ENCODE results near the gene RBM45. TPM values are rescaled to one million over a fixed set of nuclear protein-coding genes. Genes with fewer than 3 reads are reported as not detected.
"Not testable (repeated sequence)": the region's sequence is repeated elsewhere in the genome, so short reads cannot be mapped to it uniquely, and the experiment has no call there.

Gene RBM45
- polyA plus RNA-seq, 4 donors = 17.3 to 22.4 (median 21.5) TPM

DNA sequence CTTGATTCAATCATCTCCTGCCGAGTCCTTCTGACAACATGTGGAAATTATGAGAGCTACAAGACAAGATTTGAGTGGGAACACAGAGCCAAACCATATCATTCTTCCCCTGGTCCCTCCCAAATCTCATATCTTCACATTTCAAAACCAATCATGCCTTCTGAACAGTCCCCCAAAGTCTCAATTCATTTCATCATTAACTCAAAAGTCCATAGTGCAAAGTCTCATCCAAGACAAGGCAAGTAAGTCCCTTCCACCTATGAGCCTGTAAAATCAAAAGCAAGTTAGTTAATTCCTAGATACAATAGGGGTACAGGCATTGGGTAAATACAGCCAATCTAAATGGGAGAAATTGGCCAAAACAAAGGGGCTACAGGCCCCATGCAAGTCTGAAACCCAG is 41.6 kb downstream of the RBM45 start:
- DNase-seq (ENCODE audit: low read depth in 4 of 4, low spot score in 3 of 4) = not testable (repeated sequence)

DNA sequence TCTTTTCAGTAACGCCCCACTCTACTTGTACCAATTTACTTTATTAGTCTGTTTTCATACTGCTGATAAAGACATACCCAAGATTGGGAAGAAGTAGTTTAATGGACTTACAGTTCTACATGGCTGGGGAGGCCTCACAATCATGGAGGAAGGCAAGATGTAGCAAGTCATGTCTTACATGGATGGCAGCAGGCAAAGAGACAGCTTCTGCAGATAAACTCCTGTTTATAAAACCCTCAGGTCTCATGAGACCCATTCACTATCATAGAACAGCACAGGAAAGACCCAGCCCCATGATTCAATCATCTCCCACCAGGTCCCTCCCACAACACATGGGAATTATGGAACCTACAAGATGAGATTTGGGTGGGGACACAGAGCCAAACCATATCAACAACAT is 43.3 kb downstream of the RBM45 start:
- DNase-seq (ENCODE audit: low read depth in 4 of 4, low spot score in 3 of 4) = no peak

DNA sequence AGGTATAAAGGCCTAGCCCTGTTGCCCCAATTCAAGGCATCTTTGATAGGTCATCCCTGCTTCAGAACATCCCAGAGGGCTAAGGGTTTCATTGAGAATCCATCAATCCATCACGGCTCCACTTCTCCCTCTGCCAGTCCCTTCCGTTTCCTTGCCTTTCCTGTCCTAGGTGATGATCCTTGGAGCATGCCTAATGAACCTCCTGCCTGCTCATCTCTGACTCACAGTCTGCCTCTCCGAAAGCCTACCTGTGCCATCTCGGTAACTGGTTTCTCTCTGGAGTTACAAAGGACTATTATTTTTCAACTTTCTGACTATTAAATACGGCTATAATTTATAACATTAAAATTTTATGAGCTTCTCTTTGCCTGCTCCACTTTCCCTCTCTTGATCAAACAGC is 45.3 kb downstream of the RBM45 start:
- DNase-seq (ENCODE audit: low read depth in 4 of 4, low spot score in 3 of 4) = no peak

DNA sequence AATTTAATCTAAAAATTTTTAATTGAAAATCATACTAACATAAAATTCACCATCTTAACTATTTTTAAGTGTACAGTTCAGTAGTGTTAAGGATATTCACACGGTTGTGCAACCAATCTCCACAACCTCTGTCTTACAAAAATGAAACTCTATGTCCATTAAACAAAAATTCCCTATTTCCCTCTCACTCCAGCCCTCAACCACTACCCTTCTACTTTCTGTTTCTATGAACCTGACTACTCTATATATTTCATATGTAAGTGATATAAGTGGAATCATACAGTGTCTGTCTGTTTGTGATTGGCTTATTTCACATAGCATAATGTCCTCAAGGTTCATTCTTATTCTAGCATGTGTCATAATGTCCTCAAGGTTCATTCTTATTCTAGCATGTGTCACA is 47.7 kb downstream of the RBM45 start:
- DNase-seq (ENCODE audit: low read depth in 4 of 4, low spot score in 3 of 4) = no peak

DNA sequence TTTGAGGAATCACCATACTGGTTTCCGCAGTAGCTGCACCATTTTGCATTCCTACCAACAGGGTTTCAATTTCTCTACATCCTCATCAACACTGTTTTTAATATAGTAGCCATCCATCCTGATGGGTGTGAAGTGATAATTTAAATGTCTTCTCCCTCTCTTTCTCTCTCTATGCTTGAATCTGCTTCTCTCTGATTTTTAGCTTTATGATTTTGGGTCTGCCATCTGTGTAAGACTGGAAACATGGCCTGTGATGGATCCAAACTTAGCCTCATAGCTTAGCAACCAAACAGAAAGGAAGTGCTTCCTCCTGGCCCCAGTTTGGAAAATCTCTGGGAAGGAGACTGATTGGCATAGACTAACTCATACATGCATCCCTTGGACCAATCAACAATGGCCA is 48.4 kb downstream of the RBM45 start:
- no peak for DNase-seq (ENCODE audit: low read depth in 4 of 4, low spot score in 3 of 4)

DNA sequence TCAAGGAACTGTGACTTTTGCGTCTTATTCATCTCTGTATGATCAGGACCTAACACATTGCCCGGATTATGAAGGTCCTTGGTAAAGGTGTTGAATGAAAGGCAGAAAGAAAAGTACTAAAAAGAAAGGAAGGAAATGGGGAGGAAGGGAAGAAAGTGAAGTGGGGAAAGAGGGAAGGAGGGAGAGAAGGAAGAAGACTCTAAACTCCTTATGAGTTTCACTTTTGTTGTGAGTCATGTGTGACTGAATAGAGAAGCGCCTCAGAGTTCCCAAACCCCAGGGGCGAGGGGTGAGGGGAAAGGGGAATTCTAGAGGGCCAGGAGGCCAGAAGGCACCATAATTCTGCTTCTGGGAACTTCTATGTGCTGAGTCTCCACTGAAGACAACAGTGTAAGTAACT is 51.2 kb downstream of the RBM45 start:
- DNase-seq (ENCODE audit: low read depth in 4 of 4, low spot score in 3 of 4) = no peak

DNA sequence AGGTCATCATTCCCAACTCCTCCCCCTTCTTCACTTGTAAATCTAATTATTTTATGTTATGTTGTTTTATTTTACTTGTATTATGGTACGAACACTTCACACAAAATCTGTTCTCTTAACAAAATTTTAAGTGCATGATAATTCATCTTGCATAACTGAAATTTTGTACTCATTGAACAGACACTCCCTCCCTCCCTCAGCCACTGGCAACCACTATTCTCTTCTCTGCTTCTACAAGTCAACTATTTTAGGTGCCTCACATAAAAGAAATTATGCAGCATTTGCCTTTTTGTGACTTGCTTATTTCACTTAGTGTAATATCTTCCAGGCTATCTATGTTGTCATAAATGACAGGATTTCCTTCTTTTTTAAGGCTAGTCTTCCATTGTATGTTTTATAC is 51.7 kb downstream of the RBM45 start:
- no peak for DNase-seq (ENCODE audit: low read depth in 4 of 4, low spot score in 3 of 4)

DNA sequence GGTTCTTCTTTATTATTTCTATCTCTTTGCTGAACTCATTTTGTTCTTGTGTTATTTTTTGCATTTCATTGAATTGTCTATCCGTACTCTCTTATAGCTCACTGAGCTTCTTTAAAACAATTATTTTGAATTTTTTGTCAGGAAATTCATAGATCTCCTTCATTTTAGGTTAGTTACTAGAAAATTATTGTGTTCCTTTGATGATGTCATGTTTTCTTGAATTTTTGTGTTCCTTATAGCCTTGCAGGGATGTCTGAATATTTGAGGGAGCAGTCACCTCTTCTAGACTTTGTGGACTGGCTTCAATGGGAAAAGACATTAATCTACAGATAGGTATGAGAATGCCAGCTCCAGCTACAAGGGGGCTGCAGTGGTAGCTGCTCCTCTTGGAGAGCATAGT is 61.4 kb downstream of the RBM45 start:
- no peak for DNase-seq (ENCODE audit: low read depth in 4 of 4, low spot score in 3 of 4)

DNA sequence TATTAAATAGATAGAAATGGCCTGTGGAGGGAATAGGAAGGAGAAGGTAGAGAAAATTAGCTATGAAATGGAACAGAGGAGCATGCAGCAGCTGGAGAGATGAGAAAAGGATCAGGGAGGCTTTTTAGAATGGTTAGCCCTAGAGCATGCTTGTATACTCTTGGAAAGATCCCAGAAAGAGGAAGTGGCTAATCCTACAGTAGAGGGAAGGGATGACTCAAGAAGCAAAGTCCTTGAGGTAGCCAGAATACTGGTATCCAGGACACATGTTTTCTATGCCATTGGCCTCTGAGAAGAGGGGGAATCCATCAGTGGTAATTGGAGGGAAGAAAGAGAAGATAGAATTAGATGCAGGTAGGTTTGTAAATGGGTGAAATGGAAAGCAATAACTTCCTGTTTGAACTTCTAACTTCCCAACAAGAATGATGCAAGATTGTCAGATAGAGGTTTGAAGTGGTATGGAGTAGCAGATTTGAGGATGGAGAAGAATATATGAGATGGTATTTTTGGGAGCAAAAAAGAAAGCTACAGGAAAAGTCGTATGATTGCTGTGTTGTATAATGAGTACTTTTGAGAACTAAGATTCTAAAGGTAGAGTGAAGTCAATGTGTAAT is 64.9 kb downstream of the RBM45 start:
- DNase-seq (ENCODE audit: low read depth in 4 of 4, low spot score in 3 of 4) = no peak

Other genes with a start within 250 kb of the RBM45 start
- 1 to 10 TPM; 4.7 to 8.6 (median 7.1) TPM for gene PDE11A, start 39.7 kb upstream of the RBM45 start, polyA plus RNA-seq (ENCODE audit: insufficient read length in 4 of 4)
- 1 to 10 TPM; 5.3 to 6.3 (median 5.7) TPM for gene OSBPL6, start 82.1 kb downstream of the RBM45 start, polyA plus RNA-seq (ENCODE audit: insufficient read length in 4 of 4)